ENCODE results near the gene CMTM6. TPM values are rescaled to one million over a fixed set of nuclear protein-coding genes. Genes with fewer than 3 reads are reported as not detected.

The CMTM6 gene
- total RNA-seq, 1 donor from 2014 or later, result 17.5 TPM

GRCh38 chr3:32495609-32496008 is 7.0 kb downstream of the CMTM6 start:
- no peaks in the 10 kb centered on the region for H3K9me3 Mint-ChIP-seq (ENCODE audit: unreplicated experiment)
- no peak overlapping the region for H3K4me3 Mint-ChIP-seq (ENCODE audit: unreplicated experiment)
- no peak overlapping the region for H3K27ac Mint-ChIP-seq (ENCODE audit: unreplicated experiment)
- H3K27me3 Mint-ChIP-seq (ENCODE audit: unreplicated experiment), result no peaks in the 10 kb centered on the region
- TF ChIP-seq CTCF (IDR thresholded peaks at IDR 0.05; ENCODE audit: partially characterized antibody, unreplicated experiment), result no peak
- peaks cover 4% of the 10 kb centered on the region for H3K4me1 Mint-ChIP-seq (ENCODE audit: low read depth, unreplicated experiment)
- DNase-seq, result no peak
- H3K36me3 Mint-ChIP-seq (ENCODE audit: unreplicated experiment), result no peaks in the 10 kb centered on the region

- no peak for TF ChIP-seq CTCF (IDR thresholded peaks at IDR 0.05; ENCODE audit: partially characterized antibody, unreplicated experiment)
- Mint-ChIP-seq H3K4me3 (ENCODE audit: unreplicated experiment) (no peak overlapping the region), H3K27me3 (ENCODE audit: unreplicated experiment) (no peaks in the 10 kb centered on the region), H3K36me3 (ENCODE audit: unreplicated experiment) (no peaks in the 10 kb centered on the region), H3K4me1 (ENCODE audit: low read depth, unreplicated experiment) (no peaks in the 10 kb centered on the region), H3K9me3 (ENCODE audit: unreplicated experiment) (no peaks in the 10 kb centered on the region), H3K27ac (ENCODE audit: unreplicated experiment) (no peak overlapping the region)
- no peak for DNase-seq
Observed at GRCh38 chr3:32495085-32495484, 7.6 kb downstream of the CMTM6 start.

- DNase-seq, result no peak
- Mint-ChIP-seq H3K4me3 (ENCODE audit: unreplicated experiment) (no peak overlapping the region), H3K36me3 (ENCODE audit: unreplicated experiment) (no peaks in the 10 kb centered on the region), H3K27ac (ENCODE audit: unreplicated experiment) (no peak overlapping the region), H3K9me3 (ENCODE audit: unreplicated experiment) (no peaks in the 10 kb centered on the region), H3K4me1 (ENCODE audit: low read depth, unreplicated experiment) (no peaks in the 10 kb centered on the region), H3K27me3 (ENCODE audit: unreplicated experiment) (no peaks in the 10 kb centered on the region)
- no peak for TF ChIP-seq CTCF (IDR thresholded peaks at IDR 0.05; ENCODE audit: partially characterized antibody, unreplicated experiment)
Observed at GRCh38 chr3:32493437-32494414, 8.9 kb downstream of the CMTM6 start.

- Mint-ChIP-seq H3K4me3 (ENCODE audit: unreplicated experiment) (no peak overlapping the region), H3K36me3 (ENCODE audit: unreplicated experiment) (no peaks in the 10 kb centered on the region), H3K9me3 (ENCODE audit: unreplicated experiment) (no peaks in the 10 kb centered on the region), H3K4me1 (ENCODE audit: low read depth, unreplicated experiment) (no peaks in the 10 kb centered on the region), H3K27me3 (ENCODE audit: unreplicated experiment) (no peaks in the 10 kb centered on the region), H3K27ac (ENCODE audit: unreplicated experiment) (no peak overlapping the region)
- no peak for DNase-seq
- no peak for TF ChIP-seq CTCF (IDR thresholded peaks at IDR 0.05; ENCODE audit: partially characterized antibody, unreplicated experiment)
Observed at GRCh38 chr3:32492684-32493436, 9.8 kb downstream of the CMTM6 start.

Measured in glutamatergic neuron (in vitro differentiated cells).